ENCODE measurements around the gene MLLT3. TPM values are rescaled to one million over a fixed set of nuclear protein-coding genes. Genes with fewer than 3 reads are reported as not detected.

The MLLT3 gene
- total RNA-seq, 1 donor from 2014 or later = 17.5 TPM

GRCh38 chr9:20398536-20399338 lies 223.6 kb downstream of the MLLT3 start:
- no peaks in the 10 kb centered on the region for H3K4me1 ChIP-seq
- intact Hi-C loops (cut with micrococcal nuclease) = no loop called here
- H3K27ac ChIP-seq (replicated peaks) = no peak overlapping the region
- no peak overlapping the region for H3K4me3 ChIP-seq
- no peaks in the 10 kb centered on the region for H3K27me3 ChIP-seq (ENCODE audit: low read depth)
- TF ChIP-seq CTCF (IDR thresholded peaks at IDR 0.05; ENCODE audit: borderline replicate concordance) = no peak
- no peak for DNase-seq
- no peaks in the 10 kb centered on the region for H3K36me3 ChIP-seq
- no peaks in the 10 kb centered on the region for H3K9me3 ChIP-seq (replicated peaks)

GRCh38 chr9:20397348-20397747 lies 225.0 kb downstream of the MLLT3 start:
- Histone ChIP-seq H3K4me3 (no peak overlapping the region), H3K27ac (replicated peaks) (no peak overlapping the region), H3K27me3 (ENCODE audit: low read depth) (no peaks in the 10 kb centered on the region), H3K4me1 (no peaks in the 10 kb centered on the region), H3K36me3 (no peaks in the 10 kb centered on the region), H3K9me3 (replicated peaks) (no peaks in the 10 kb centered on the region)
- no peak for DNase-seq
- intact Hi-C loops (cut with micrococcal nuclease) = no loop called here
- no peak for TF ChIP-seq CTCF (IDR thresholded peaks at IDR 0.05; ENCODE audit: borderline replicate concordance)

- H3K4me1 ChIP-seq = no peaks in the 10 kb centered on the region
- intact Hi-C loops (cut with micrococcal nuclease) = no loop called here
- DNase-seq = no peak
- H3K4me3 ChIP-seq = no peak overlapping the region
- H3K36me3 ChIP-seq = no peaks in the 10 kb centered on the region
- H3K9me3 ChIP-seq (replicated peaks) = no peaks in the 10 kb centered on the region
- TF ChIP-seq CTCF (IDR thresholded peaks at IDR 0.05; ENCODE audit: borderline replicate concordance) = no peak
- H3K27me3 ChIP-seq (ENCODE audit: low read depth) = no peaks in the 10 kb centered on the region
- no peak overlapping the region for H3K27ac ChIP-seq (replicated peaks)
Measured at GRCh38 chr9:20396509-20396908, 225.8 kb downstream of the MLLT3 start.

- no peaks in the 10 kb centered on the region for H3K36me3 ChIP-seq
- no peaks in the 10 kb centered on the region for H3K4me1 ChIP-seq
- intact Hi-C loops (cut with micrococcal nuclease) = no loop called here
- H3K9me3 ChIP-seq (replicated peaks) = no peaks in the 10 kb centered on the region
- no peaks in the 10 kb centered on the region for H3K27me3 ChIP-seq (ENCODE audit: low read depth)
- H3K4me3 ChIP-seq = no peak overlapping the region
- H3K27ac ChIP-seq (replicated peaks) = no peak overlapping the region
- TF ChIP-seq CTCF (IDR thresholded peaks at IDR 0.05; ENCODE audit: borderline replicate concordance) = no peak
- no peak for DNase-seq
Measured at GRCh38 chr9:20395651-20396050, 226.6 kb downstream of the MLLT3 start.

GRCh38 chr9:20394969-20395368 lies 227.3 kb downstream of the MLLT3 start:
- no peak overlapping the region for H3K4me3 ChIP-seq
- intact Hi-C loops (cut with micrococcal nuclease) = no loop called here
- H3K36me3 ChIP-seq = no peaks in the 10 kb centered on the region
- H3K27me3 ChIP-seq (ENCODE audit: low read depth) = no peaks in the 10 kb centered on the region
- H3K27ac ChIP-seq (replicated peaks) = no peak overlapping the region
- TF ChIP-seq CTCF (IDR thresholded peaks at IDR 0.05; ENCODE audit: borderline replicate concordance) = no peak
- no peak for DNase-seq
- H3K4me1 ChIP-seq = no peaks in the 10 kb centered on the region
- H3K9me3 ChIP-seq (replicated peaks) = no peaks in the 10 kb centered on the region
